ENCODE data around the gene CHAT.

Gene CHAT

GRCh38 chr10:49698679-49699078, 84.8 kb downstream of the CHAT start:
- TF ChIP-seq CTCF (conservative IDR thresholded peaks at IDR 0.05; ENCODE audit: low read length), result no peak
- no peak for DNase-seq (ENCODE audit: low read depth)
- H3K4me3 ChIP-seq (ENCODE audit: low read length), result no peak overlapping the region

DNA sequence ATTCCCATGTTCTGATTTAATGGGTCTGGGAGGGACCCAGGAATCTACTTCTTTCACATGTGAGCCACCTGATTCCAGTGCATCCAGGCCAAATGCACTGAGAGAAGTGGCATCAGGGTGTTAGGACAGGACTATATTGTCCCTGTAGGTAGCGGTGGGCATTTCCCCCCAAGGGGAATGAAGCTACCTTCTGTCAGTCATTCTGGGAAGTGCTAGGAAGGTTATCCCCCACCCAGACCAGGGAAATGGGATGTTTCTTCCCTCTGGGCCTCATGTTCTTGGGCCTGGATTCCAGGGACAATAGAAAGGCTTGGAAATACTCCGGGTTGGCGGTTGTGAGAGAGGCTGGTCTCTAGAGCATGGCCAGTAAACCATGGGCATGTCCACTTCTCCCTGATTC, 86.4 kb downstream of the CHAT start:
- no peak for TF ChIP-seq CTCF (conservative IDR thresholded peaks at IDR 0.05; ENCODE audit: low read length)
- H3K4me3 ChIP-seq (ENCODE audit: low read length), result no peak overlapping the region
- no peak for DNase-seq (ENCODE audit: low read depth)

- TF ChIP-seq CTCF (conservative IDR thresholded peaks at IDR 0.05; ENCODE audit: low read length), result no peak
- no peak overlapping the region for H3K4me3 ChIP-seq (ENCODE audit: low read length)
- DNase-seq (ENCODE audit: low read depth), result no peak
Measured at GRCh38 chr10:49700997-49701396, 87.2 kb downstream of the CHAT start.

DNA sequence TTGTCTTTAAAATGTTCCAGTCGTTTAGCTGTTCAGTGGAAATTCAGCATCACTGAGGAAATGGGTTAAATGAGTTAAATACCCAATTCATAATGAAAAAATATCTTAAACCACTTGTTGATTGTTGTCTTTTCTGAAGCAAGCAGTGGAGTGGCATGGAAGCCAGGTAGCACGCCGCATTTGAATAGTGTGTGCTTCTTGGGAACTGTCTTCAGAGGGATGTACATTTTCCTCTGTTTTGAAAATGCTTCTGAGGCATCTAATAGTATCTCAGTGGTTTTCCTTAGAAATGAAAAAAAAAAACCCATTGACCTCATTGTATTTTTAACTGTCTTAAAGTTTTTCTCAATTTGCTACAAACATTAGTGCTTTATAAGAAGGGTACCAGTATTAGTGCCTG, 93.7 kb downstream of the CHAT start:
- no peak for DNase-seq (ENCODE audit: low read depth)
- H3K4me3 ChIP-seq (ENCODE audit: low read length), result no peak overlapping the region
- no peak for TF ChIP-seq CTCF (conservative IDR thresholded peaks at IDR 0.05; ENCODE audit: low read length)

GRCh38 chr10:49709934-49710333, 96.1 kb downstream of the CHAT start:
- no peak for DNase-seq (ENCODE audit: low read depth)
- no peak overlapping the region for H3K4me3 ChIP-seq (ENCODE audit: low read length)
- no peak for TF ChIP-seq CTCF (conservative IDR thresholded peaks at IDR 0.05; ENCODE audit: low read length)

GRCh38 chr10:49710966-49711365, 97.1 kb downstream of the CHAT start:
- no peak for TF ChIP-seq CTCF (conservative IDR thresholded peaks at IDR 0.05; ENCODE audit: low read length)
- no peak overlapping the region for H3K4me3 ChIP-seq (ENCODE audit: low read length)
- no peak for DNase-seq (ENCODE audit: low read depth)

GRCh38 chr10:49711481-49711880, 97.6 kb downstream of the CHAT start:
- no peak for DNase-seq (ENCODE audit: low read depth)
- TF ChIP-seq CTCF (conservative IDR thresholded peaks at IDR 0.05; ENCODE audit: low read length), result no peak
- H3K4me3 ChIP-seq (ENCODE audit: low read length), result no peak overlapping the region

Data from AG10803 (cell line).